ENCODE results near the gene BTBD6.

DNA sequence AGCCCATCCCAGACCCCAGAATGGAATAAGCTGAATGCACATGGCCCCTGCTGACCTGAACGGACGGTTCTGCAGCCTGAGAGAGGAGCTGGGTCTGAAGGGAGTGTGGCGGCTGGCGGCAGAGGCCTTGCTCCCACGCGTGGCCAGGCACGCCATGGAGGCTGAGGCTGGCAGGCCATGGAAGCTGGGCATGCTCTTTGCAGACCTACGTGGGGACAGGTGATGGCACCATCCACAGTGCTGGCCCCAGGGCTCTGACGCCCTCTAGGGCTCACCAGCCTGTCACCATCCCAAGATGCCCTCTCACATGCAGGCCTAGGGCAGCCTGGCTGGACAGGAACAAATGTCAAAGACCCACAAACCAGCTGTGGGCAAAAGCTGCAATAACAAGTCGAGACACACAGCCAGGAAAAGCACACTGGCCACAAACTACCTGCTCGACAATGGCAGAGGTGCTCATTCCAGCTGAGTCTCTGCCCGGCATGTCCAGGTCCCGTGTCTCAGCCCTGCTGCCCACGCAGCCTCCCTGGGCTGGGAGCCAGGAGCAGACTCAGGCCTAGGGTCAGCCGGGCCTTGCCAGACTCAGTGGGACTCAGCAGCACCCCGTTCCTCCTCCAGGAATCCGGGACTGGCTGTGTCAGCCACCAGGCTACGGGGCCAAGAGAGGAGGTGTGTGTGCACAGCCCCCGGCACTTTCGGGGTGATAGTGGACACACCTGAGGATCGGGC lies 19.7 kb downstream of the BTBD6 start:
- TF ChIP-seq GATA2 (IDR thresholded peaks at IDR 0.05; ENCODE audit: insufficient read depth, insufficient read length, low read depth, low read length): no peak
- no peak for TF ChIP-seq EZH2 (IDR thresholded peaks at IDR 0.05; ENCODE audit: borderline replicate concordance, low read depth, low read length, severe bottlenecking)
- no peak for TF ChIP-seq CTCF (IDR thresholded peaks at IDR 0.05; ENCODE audit: extremely low read depth in 1 of 2, insufficient read depth in 1 of 2, low read depth in 1 of 2, low read length in 2 of 2)
